GM20000 (cell line): ENCODE results near the gene EEA1.

Experiments
- DNase-seq: peaks from one replicate; pipeline ENCODE4 v3.0.0; 2012; ENCODE audit warnings: low spot score
- TF ChIP-seq, protein P1 (sequence below): IDR thresholded peaks from 2 replicates; pipeline ENCODE4 v1.5.1; 2012; ENCODE audit warnings: mild to moderate bottlenecking, control low read depth; ENCODE audit errors: extremely low read depth, missing control alignments

Gene EEA1

DNA sequence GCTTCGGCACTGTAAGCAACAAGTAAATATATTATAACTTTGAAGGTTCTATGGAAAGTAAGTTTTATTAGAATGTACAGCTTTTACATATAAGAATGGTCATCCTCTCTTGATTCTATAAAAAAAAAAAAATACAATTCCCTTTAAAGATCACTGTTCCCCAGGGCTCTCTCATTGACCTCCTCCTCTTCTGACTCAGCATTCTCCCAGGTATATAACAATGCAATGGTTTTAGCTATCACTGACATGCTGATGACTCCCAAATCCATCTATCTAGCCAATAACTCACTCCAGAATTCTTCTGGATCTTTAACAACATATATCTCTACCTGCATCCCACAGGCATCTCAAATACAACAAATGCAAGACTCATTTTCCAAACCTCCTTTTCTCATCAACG, 62.7 kb downstream of the EEA1 start:
- TF ChIP-seq, protein P1, sequence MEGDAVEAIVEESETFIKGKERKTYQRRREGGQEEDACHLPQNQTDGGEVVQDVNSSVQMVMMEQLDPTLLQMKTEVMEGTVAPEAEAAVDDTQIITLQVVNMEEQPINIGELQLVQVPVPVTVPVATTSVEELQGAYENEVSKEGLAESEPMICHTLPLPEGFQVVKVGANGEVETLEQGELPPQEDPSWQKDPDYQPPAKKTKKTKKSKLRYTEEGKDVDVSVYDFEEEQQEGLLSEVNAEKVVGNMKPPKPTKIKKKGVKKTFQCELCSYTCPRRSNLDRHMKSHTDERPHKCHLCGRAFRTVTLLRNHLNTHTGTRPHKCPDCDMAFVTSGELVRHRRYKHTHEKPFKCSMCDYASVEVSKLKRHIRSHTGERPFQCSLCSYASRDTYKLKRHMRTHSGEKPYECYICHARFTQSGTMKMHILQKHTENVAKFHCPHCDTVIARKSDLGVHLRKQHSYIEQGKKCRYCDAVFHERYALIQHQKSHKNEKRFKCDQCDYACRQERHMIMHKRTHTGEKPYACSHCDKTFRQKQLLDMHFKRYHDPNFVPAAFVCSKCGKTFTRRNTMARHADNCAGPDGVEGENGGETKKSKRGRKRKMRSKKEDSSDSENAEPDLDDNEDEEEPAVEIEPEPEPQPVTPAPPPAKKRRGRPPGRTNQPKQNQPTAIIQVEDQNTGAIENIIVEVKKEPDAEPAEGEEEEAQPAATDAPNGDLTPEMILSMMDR = no peak
- no peak for DNase-seq

DNA sequence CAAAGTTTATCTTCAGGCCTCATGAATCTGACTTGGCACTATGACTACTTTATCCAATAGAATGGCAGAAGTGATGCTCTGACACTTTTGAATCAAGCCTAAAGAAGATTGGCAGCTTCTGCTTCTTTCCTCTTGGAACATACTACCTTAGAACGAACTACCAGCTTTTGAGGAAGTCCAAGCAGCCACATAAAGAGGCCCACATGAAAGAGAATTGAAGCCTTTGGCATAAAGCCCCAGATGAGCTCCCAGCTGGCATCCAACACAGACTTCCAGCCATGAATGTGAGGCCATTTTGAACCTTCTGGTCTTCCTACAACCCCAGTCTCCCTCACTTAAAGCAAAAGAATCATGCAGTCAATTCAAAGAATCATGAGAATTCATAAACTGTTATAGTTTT, 65.8 kb downstream of the EEA1 start:
- TF ChIP-seq, protein P1 = no peak
- no peak for DNase-seq

DNA sequence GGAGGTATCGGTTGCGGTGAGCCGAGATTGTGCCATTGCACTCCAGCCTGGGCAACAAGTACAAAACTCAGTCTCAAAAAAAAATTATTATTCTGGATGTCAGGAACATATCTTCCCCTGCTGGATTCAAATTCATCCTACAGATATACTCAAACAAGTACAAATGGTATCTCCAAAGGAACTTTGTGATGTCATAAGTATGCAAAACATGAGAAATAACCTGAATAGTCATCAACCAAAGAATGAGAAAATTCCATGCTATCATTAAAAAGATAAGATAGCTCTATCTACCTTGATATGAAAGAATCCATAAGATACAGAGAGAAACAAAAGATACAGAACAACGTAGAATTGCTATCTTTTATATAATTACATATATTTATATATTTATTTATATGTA, 67.7 kb downstream of the EEA1 start:
- DNase-seq = no peak
- TF ChIP-seq, protein P1 = no peak

DNA sequence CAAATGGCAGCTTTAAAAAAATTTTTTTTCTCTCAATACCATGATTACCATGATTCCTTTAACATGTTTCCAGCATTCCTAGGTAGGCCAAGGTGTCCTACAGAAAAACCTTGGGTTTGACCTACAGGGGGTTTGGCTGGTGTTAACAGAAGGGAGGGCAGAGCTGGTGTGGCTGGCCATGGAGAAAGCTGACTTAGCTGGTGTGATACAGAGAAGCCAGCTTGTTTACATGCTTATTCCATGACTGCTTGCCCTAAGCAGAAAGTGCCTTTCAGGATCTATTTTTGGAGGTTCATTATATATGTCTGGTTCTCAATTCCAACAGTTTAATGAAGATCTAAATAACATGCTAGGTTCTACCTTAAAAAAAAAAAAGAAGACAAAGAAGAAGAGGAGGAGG, 68.6 kb downstream of the EEA1 start:
- no peak for DNase-seq
- TF ChIP-seq, protein P1 = no peak

DNA sequence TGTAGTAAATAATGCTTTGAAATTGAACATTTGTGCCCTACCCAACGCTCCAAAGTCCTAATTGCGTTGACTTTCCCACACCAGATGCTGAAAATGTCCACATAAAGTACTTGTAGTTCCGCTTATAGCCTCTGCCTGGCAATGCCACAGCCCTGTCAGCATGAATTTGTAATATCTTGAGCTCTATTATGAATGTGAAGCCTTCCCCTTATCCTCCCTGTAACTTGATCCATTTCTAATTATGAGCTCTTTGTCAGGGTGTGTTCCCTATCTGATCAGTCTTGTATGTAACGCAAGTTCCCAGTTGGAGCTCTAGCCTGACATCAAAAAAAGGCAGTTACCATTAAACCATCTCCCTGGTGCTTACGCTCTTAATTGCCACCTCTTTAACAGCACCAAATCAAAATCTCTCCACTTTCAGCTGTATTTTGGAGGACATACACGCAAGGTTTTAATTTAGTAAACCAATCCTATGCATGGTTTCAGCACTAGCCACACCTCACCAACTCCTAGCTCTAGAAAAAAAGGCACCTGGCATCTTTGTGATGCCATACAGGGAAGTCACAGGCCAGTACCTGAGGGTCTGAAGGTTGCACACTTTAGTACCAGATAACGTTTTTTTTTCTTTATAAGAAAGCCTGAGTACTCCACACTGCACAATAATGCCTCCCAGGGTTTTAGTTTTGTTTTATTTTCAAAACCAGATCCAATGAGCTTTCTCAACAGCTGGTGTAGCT, 69.3 kb downstream of the EEA1 start:
- no peak for DNase-seq
- TF ChIP-seq, protein P1 = no peak

DNA sequence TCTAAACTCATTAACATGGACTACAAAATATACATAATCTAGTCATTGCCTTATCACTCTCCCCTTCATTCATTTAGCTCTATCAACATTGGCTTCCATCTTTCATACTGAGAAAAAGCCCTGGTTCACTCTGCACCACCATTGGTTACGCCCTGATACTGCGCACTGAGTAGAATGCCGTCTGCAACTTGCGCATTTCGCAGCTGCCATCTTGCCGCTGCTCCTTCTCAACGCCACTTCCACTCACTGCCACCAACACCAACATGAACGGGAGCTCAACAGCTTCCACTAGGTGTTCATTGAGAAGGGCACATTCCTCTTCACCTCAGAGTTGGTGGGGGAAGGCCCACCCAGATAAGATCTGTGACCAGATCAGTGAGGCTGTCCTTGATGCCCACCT, 71.3 kb downstream of the EEA1 start:
- DNase-seq = no peak
- TF ChIP-seq, protein P1 = no peak

DNA sequence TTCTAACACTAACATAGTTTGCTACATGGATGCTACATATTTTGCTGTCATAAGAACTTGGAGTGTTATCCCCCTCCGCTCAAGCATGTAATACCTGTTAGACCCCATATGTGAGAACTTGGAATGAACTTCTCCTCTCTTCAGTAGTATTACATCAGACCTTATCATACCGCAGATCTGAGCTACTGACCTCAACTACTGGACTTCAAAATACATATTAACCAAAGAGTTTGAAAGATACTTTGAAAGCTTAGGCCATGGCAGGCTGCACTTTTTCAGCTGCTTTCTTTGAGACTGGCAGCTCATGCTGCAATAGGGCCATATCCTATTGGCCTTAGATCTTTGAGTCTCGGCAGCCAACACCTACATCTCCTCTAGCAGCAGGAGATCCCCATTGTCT, 74.8 kb downstream of the EEA1 start:
- TF ChIP-seq, protein P1 = no peak
- DNase-seq = no peak
